HG03439 (cell line): ENCODE data around the gene BDP1.
"Not testable (repeated sequence)": the region's sequence is repeated elsewhere in the genome, so short reads cannot be mapped to it uniquely, and the experiment has no call there.

Experiments
- ATAC-seq: cut with Tn5 transposase; IDR thresholded peaks from one replicate; pipeline ENCODE4 v1.9.1; 2021; ENCODE audit warnings: mild to moderate bottlenecking, moderate library complexity; ENCODE audit not compliant: unreplicated experiment

The BDP1 gene

GRCh38 chr5:71609916-71610315 is 154.5 kb downstream of the BDP1 start:
- ATAC-seq = not testable (repeated sequence)

DNA sequence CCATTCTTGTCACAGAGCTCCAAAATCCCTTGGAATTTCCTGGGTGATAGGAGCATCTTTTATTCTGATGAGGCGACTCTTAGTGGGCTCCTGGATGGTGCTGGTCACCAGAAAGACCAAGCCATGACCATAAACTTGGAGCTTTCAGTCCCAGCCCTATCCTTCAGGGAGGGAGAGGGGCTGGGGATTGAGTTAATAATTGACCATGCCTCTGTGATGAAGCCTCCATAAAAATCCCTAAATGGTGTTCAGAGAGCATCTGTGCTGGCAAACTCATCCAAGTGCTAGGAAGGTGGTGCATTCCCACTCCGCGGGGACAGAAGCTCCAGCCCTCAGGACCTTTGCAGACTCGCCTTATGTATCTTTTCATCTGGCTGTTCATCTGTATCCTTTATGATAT is 160.4 kb downstream of the BDP1 start:
- no peak for ATAC-seq
